Stimulated activated CD4-positive, alpha-beta T cell treated with anti-CD3 and anti-CD28 coated beads, Interleukin-1b, Interleukin-23, amount 100 ng/mL, for 1 hour (primary cell): ENCODE results near the gene ATP6V0D1.

Experiments used
- DNase-seq, 2 donors: peaks; one replicate each; pipeline ENCODE4 v3.0.0-alpha.2; 2020; ENCODE audit warnings: low read depth in 2 of 2

Gene ATP6V0D1

DNA sequence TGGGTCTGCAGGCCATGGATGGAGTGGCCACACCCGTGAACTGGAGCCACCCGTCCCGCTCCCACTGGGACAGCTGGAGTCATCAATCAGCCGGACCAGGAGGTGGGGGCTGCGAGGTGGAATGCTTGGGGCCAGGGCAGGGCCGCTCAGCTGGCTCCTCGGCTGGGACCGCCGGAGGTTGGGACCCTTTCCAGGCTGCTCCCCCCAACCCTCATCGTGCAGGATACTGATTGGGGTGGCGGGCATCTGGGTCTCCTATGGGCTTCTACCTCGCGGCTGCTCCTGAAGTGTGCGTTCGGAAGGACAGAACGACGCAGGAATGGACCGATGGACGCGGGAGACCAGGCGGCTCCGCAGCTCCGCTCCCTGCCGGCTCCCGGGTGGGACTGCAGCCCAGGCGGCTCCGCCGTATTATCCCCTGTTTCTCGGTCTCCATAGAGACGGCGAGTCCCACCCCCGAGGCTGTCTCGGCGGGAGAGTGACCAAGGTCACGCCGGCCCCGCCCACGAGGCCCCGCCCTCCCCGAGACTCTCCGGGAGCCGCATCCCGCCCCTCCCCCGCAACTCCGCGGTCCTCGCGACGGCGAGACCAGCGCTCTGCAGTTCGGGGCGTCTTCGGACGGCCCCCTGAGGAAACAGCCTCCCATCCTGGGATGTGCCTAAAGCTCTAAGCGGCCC is 87.7 kb downstream of the ATP6V0D1 start, which contains the start of gene TPPP3:
Gene TPPP3 (minus strand): TSS at position 388 of the 677 bp plus-strand sequence. CDS start 2,387 bp downstream, outside the sequence.
- no peak for DNase-seq

DNA sequence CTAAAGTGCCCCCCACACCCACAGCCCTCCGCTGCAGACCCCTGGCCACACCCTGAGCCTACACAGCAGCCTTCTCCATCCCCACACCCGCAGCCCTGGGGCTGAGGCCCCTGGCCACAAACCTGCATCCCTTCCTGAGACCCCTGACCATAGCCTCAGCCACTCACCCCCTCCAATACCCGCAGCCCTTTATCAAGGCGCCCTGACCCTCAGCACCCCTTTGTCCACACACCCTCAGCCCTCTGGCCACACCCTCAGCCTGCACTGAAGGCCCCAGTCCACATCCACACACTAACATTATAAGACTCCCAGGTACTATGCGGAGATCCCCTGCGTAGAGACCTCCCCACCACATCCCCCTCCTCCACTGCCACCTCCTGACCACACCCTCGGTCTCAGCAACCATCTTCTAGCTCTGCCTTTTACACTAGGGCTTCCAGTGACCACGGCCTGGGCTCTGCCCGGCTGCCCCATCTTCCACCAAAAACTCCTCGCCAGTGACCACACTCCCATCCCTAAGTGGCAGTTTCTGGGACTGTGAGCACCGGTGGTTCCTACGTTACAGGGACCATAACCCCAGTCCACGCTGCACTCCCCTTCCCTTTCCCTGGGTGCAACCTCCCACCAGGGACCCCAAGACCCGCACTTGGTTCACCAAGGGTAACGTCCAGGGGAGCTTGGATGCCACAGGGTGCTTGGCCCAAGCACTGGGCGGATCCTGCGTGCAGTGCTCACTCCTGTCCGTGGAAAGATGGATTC is 88.5 kb downstream of the ATP6V0D1 start:
- no peak for DNase-seq

DNA sequence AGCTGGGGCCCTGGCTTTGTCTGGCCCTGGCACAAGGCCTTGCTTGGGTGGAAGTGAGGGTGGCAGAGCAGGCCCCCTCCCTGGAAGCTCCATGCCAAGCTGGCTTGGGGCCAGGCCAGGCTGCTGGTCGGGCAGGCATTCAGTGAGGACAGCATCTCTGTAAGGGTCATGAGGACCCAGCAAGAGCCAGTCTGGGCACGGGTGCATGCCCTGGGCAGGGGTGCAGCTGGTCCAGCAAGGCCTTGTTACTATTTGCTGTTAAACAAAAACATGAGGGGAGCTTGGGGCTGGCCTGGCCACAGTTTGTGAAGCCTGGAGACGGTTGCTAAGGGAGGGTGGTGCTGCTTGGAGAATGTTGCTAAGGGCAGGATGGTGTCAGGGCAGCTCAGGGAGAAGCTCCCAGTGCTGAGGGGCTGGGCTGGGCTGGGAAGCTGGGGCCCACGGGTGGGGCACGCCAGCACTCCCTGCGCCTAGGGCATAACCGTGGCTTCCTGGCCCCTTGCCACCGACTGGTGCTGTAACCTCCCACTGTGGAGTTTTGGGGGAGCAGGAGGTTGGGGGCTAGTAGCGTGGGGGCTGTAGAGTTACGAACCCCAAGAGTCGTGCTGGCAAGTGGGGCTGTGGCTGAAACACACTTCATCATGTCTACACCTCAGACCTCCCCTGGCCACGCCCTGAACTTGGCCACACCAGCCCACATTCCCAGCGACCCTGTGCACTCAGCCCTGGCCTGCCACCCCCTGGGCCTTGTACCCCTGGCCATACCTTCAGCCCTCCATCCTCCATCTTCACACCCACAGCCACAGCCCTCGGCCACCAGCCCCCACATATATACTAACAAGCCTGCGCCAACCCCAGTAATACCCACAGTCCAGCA is 89.3 kb downstream of the ATP6V0D1 start:
- no peak for DNase-seq

DNA sequence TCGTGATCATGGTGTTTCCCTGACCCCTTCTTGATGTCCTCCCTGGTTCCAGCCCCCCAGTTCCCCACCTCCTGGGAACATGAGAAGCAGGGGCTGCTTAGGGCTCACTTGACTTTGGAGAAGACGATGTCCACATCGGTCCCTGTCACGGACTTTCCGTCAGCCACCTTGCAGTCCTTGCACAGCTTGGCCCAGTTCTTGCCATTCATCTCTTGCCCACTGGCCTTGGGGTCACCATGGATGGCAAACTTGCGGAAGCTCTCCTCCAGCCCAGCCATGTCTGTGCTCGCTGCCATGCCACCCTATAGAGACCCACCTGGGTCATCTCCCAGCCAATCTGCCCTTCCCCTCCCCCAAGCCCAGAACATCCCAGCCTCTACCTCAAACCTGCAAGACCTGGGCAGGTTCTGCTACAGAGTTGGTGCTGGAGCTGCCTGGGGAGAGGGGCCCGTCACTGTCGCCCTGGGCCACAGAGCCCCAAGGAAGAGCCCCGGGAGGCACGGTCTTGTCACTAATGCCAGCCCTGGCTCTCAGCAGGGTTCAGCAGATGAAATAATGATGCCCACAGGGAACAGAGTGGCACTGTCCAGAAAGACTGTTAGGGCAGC is 90.0 kb downstream of the ATP6V0D1 start:
- DNase-seq = no peak

DNA sequence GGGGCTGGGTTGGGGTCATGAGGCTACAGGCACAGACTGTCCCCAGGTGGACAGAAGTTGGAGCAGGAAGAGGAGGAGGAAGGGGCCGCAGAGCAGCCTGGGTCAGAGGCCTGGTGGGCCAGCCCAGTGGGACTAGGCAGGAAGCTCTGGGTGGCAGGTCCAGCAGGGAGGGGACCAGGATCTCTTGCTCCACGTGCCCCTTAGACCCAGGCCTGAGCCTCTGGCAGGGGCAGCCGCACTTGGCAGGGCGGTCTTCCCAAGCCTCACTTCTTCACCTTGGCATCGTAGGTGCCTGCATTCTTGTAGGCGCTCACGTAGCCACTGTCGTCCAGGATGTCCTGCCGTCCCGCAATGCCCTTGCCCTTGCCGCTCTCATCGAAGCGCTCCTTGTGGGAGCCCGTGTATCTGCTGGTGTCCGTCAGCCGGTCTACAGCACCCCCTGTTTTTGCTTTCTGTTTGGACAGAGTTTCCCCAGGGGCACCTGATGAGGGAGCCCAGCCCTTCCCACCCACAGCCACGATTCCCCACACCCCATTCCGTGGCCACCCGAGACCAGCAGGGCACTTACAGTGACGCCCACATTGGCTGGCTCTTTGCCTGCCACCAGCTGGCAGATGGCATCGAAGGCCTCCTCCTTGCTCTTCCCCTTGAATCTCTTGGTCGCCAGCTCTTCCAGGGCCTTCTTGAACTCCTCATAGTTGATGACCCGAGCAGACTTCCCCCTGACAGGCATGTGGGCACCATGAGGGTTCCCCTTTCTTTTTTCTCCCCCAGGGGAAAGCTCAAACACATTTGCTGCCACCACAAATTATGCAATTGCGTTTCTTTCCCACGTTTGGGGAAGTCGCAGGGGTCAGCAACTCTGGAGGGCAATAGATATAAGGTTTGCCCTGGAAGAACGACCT is 90.8 kb downstream of the ATP6V0D1 start:
- DNase-seq = no peak

DNA sequence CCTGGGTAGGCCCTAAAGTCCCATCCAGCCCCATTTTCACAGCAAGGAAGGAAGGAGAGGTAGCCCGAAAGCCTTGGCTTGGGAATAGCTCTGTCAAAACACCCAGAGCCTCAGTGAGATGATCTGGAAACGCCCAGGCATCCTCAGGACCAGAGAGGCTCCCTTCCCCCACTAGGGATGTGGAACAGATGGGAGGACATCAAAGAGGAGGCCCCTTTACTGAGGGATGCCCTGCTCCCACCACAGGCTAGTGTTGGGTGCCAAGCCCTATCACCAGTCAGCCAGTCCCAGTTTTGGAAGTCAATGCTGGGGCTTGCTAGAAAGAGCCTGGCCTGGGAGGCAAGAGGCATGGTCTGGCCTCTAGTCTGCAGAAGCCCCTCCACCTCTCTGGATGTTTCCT is 92.4 kb downstream of the ATP6V0D1 start:
- DNase-seq = no peak

DNA sequence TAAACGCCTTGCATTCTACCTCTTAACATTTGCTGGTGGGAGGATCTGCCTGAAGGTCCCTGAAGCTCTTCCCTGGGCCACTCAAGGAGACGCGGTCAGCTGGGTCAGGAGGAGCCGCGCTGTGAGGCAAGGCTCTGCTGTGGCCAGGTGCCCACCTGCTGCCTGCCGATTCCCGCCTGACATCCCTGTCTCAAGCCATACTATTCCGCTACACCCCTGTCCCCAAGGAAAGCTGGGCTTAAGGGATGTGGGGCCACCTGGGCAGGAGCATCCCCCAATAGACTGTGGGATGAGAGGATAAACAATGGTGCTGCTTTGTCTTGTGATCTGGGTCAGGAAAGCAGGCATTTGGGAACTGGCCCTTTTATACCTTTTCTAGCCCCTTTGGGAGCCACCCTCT is 92.8 kb downstream of the ATP6V0D1 start:
- DNase-seq = no peak
